HG02870 (cell line): ENCODE results near the gene ZNF618.

Experiments
- ATAC-seq: cut with Tn5 transposase; IDR thresholded peaks from one replicate; pipeline ENCODE4 v1.9.1; 2021; ENCODE audit warnings: mild to moderate bottlenecking, moderate library complexity; ENCODE audit not compliant: unreplicated experiment

ZNF618 gene

GRCh38 chr9:114092336-114092735 is 216.2 kb downstream of the ZNF618 start:
- no peak for ATAC-seq

- ATAC-seq = no peak
Observed at GRCh38 chr9:114093031-114093471, 216.9 kb downstream of the ZNF618 start.

- no peak for ATAC-seq
Observed at GRCh38 chr9:114093761-114094505, 217.8 kb downstream of the ZNF618 start.

GRCh38 chr9:114094971-114095370 is 218.9 kb downstream of the ZNF618 start:
- no peak for ATAC-seq

GRCh38 chr9:114096041-114096511 is 220.0 kb downstream of the ZNF618 start:
- no peak for ATAC-seq

- ATAC-seq = no peak
Observed at GRCh38 chr9:114096866-114097612, 220.9 kb downstream of the ZNF618 start.

- no peak for ATAC-seq
Observed at GRCh38 chr9:114097613-114098020, 221.5 kb downstream of the ZNF618 start.

- ATAC-seq = no peak
Observed at GRCh38 chr9:114098021-114098935, 222.2 kb downstream of the ZNF618 start.

- no peak for ATAC-seq
Observed at GRCh38 chr9:114098936-114099668, 223.0 kb downstream of the ZNF618 start, which contains the start of gene KIF12. KIF12 (minus strand) TSS chr9:114099292; CDS start chr9:114099276, 16 bp downstream.

GRCh38 chr9:114099669-114100270 is 223.7 kb downstream of the ZNF618 start:
- ATAC-seq = no peak

- no peak for ATAC-seq
Observed at GRCh38 chr9:114100536-114100935, 224.4 kb downstream of the ZNF618 start.

- no peak for ATAC-seq
Observed at GRCh38 chr9:114102484-114102883, 226.4 kb downstream of the ZNF618 start.

- no peak for ATAC-seq
Observed at GRCh38 chr9:114105236-114105635, 229.1 kb downstream of the ZNF618 start.
